C4-2B (cell line): ENCODE results near the gene CLSTN2.

Experiments
- ZFX ChIP-seq: fragments of 450-650 bp; IDR thresholded peaks from 2 replicates; pipeline ENCODE4 v1.6.1; 2017
- TF ChIP-seq, protein P1 (sequence below): fragments of 450-650 bp; conservative IDR thresholded peaks from 2 replicates; pipeline ENCODE4 v1.5.1; 2017; ENCODE audit warnings: mild to moderate bottlenecking

- TF ChIP-seq, protein P1, sequence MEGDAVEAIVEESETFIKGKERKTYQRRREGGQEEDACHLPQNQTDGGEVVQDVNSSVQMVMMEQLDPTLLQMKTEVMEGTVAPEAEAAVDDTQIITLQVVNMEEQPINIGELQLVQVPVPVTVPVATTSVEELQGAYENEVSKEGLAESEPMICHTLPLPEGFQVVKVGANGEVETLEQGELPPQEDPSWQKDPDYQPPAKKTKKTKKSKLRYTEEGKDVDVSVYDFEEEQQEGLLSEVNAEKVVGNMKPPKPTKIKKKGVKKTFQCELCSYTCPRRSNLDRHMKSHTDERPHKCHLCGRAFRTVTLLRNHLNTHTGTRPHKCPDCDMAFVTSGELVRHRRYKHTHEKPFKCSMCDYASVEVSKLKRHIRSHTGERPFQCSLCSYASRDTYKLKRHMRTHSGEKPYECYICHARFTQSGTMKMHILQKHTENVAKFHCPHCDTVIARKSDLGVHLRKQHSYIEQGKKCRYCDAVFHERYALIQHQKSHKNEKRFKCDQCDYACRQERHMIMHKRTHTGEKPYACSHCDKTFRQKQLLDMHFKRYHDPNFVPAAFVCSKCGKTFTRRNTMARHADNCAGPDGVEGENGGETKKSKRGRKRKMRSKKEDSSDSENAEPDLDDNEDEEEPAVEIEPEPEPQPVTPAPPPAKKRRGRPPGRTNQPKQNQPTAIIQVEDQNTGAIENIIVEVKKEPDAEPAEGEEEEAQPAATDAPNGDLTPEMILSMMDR: no peak
- no peak for TF ChIP-seq ZFX
Observed at GRCh38 chr3:140251678-140252077, 316.7 kb downstream of the CLSTN2 start.
